ENCODE data around the gene ETNPPL.

GRCh38 chr4:108709722-108710121 is 53.1 kb downstream of the ETNPPL start:
- TF ChIP-seq CTCF (IDR thresholded peaks at IDR 0.05; ENCODE audit: low read depth, low read length): no peak
- TF ChIP-seq EZH2phosphoT487 (IDR thresholded peaks at IDR 0.05; ENCODE audit: low read depth): no peak

Measured in OCI-LY3 (cell line).